Loucy (cell line): ENCODE measurements around the gene MLKL.

ENCODE experiments used
- H2AFZ ChIP-seq: fragments of 200-600 bp; sonication (generic); 2 replicates; pipeline ENCODE4 v1.6.0; 2016; ENCODE audit warnings: antibody characterized with exemption, mild to moderate bottlenecking, low read length, moderate library complexity
- H3F3A ChIP-seq: fragments of 200-600 bp; 2 replicates; pipeline ENCODE4 v1.6.0; 2016; ENCODE audit warnings: antibody characterized with exemption, low read depth, mild to moderate bottlenecking
- H3K27me3 ChIP-seq: fragments of 200-600 bp; sonication (generic); 2 replicates; pipeline ENCODE4 v1.6.1; 2014; ENCODE audit warnings: low read length, mild to moderate bottlenecking; ENCODE audit not compliant: insufficient read depth, poor library complexity, severe bottlenecking
- H3K36me3 ChIP-seq: fragments of 200-600 bp; sonication (generic); 2 replicates; pipeline ENCODE4 v1.6.1; 2016; ENCODE audit warnings: low read length; ENCODE audit not compliant: insufficient read depth
- H3K4me1 ChIP-seq: fragments of 200-600 bp; sonication (generic); 2 replicates; pipeline ENCODE4 v1.5.1; 2014; ENCODE audit warnings: low read length, mild to moderate bottlenecking; ENCODE audit not compliant: insufficient read depth, poor library complexity, severe bottlenecking
- H3K4me2 ChIP-seq: fragments of 200-600 bp; sonication (generic); 2 replicates; pipeline ENCODE4 v1.6.0; 2014; ENCODE audit warnings: antibody characterized with exemption, low read length, low read depth, mild to moderate bottlenecking; ENCODE audit not compliant: poor library complexity, severe bottlenecking
- H3K4me3 ChIP-seq: fragments of 200-600 bp; sonication (generic); 2 replicates; pipeline ENCODE4 v1.5.1; 2014; ENCODE audit warnings: low read length, mild to moderate bottlenecking, mixed read lengths; ENCODE audit not compliant: poor library complexity, severe bottlenecking
- H3K79me2 ChIP-seq: fragments of 200-600 bp; sonication (generic); 2 replicates; pipeline ENCODE4 v1.6.1; 2014; ENCODE audit warnings: low read length; ENCODE audit not compliant: insufficient read depth
- H3K9ac ChIP-seq: fragments of 200-600 bp; sonication (generic); 2 replicates; pipeline ENCODE4 v1.6.0; 2014; ENCODE audit warnings: mild to moderate bottlenecking, low read depth, low read length, moderate library complexity; ENCODE audit not compliant: poor library complexity, severe bottlenecking
- H3K9me2 ChIP-seq: fragments of 200-600 bp; sonication (generic); replicated peaks from 2 replicates; pipeline ENCODE4 v1.6.1; 2016; ENCODE audit warnings: low read depth, low read length, mixed read lengths
- H3K9me3 ChIP-seq: fragments of 200-600 bp; sonication (generic); 2 replicates; pipeline ENCODE4 v1.6.1; 2014; ENCODE audit warnings: mild to moderate bottlenecking, antibody characterized with exemption, low read length, low read depth; ENCODE audit not compliant: insufficient read depth
- H4K20me1 ChIP-seq: fragments of 200-600 bp; sonication (generic); 2 replicates; pipeline ENCODE4 v1.6.0; 2014; ENCODE audit warnings: antibody characterized with exemption, low read length, mild to moderate bottlenecking; ENCODE audit not compliant: insufficient read depth, poor library complexity, severe bottlenecking
- EZH2phosphoT487 ChIP-seq: fragments of 200-600 bp; IDR thresholded peaks from 2 replicates; pipeline ENCODE4 v1.6.1; 2018; ENCODE audit warnings: antibody characterized with exemption, mild to moderate bottlenecking, moderate library complexity, borderline replicate concordance
- TF ChIP-seq, protein P1 (sequence below): fragments of 200-600 bp; sonication (generic); conservative IDR thresholded peaks from 2 replicates; pipeline ENCODE4 v1.5.1; 2014; ENCODE audit warnings: mild to moderate bottlenecking, antibody characterized with exemption, low read length

Gene MLKL

DNA sequence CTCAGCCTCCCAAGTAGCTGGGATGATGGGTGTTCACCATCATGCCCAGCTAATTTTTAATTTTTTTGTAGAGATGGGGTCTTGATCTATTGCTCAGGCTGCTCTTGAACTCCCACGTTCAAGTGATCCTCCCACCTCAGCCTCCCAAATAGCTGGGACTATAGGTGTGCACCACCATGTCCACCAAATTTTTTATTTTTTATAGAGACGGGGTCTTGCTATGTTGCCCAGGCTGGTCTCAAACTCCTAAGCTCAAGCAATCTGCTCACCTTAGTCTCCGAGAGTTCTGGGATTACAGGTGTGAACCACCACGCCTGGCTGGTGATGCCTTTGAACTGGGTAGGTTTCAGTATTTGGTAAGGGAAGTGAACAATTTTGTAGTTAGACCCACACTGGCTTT lies 43.9 kb upstream of the MLKL start:
- Histone ChIP-seq H3K36me3 (no peaks in the 10 kb centered on the region), H4K20me1 (no peaks in the 10 kb centered on the region), H3K27me3 (no peaks in the 10 kb centered on the region), H3K4me2 (no peak overlapping the region), H3K4me3 (no peak overlapping the region), H3K79me2 (no peaks in the 10 kb centered on the region), H3F3A (no peaks in the 10 kb centered on the region), H3K4me1 (peaks cover 20% of the 10 kb centered on the region), H3K9me3 (no peaks in the 10 kb centered on the region), H2AFZ (no peak overlapping the region), H3K9ac (no peak overlapping the region), H3K9me2 (no peaks in the 10 kb centered on the region)
- no peak for TF ChIP-seq EZH2phosphoT487
- TF ChIP-seq, protein P1, sequence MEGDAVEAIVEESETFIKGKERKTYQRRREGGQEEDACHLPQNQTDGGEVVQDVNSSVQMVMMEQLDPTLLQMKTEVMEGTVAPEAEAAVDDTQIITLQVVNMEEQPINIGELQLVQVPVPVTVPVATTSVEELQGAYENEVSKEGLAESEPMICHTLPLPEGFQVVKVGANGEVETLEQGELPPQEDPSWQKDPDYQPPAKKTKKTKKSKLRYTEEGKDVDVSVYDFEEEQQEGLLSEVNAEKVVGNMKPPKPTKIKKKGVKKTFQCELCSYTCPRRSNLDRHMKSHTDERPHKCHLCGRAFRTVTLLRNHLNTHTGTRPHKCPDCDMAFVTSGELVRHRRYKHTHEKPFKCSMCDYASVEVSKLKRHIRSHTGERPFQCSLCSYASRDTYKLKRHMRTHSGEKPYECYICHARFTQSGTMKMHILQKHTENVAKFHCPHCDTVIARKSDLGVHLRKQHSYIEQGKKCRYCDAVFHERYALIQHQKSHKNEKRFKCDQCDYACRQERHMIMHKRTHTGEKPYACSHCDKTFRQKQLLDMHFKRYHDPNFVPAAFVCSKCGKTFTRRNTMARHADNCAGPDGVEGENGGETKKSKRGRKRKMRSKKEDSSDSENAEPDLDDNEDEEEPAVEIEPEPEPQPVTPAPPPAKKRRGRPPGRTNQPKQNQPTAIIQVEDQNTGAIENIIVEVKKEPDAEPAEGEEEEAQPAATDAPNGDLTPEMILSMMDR, result no peak

DNA sequence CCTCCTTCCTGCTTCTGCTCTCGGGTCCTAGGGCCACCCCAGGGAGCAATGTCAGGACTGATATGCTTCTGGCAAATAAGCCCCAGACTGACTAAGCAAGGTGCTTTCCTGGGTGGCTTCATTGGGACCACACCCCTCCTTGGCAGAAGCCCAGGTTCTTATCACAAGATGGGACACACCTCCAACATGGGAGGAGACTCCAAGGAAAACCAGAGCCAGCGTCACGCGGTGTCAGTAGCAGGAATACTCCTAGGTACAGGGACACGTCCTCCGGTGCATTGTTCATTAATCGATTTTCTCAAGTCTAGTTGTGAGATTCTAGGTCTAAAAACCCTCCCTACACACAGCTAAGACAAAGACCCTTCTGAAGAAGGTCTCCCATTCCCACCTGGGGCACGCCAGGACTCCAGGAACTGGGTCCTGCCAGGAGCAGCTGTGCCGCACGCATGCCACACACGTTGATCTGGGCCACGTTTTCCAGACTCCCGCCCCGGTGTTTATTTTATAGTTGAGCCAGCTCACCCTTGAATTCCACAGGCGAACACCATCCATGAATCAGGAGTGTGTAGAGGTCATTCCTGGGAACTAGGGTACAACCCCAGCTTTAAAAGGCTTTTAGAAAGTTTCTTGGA lies 43.1 kb upstream of the MLKL start:
- no peaks in the 10 kb centered on the region for H3K27me3 ChIP-seq
- H3K4me2 ChIP-seq, result no peak overlapping the region
- H3K36me3 ChIP-seq, result no peaks in the 10 kb centered on the region

DNA sequence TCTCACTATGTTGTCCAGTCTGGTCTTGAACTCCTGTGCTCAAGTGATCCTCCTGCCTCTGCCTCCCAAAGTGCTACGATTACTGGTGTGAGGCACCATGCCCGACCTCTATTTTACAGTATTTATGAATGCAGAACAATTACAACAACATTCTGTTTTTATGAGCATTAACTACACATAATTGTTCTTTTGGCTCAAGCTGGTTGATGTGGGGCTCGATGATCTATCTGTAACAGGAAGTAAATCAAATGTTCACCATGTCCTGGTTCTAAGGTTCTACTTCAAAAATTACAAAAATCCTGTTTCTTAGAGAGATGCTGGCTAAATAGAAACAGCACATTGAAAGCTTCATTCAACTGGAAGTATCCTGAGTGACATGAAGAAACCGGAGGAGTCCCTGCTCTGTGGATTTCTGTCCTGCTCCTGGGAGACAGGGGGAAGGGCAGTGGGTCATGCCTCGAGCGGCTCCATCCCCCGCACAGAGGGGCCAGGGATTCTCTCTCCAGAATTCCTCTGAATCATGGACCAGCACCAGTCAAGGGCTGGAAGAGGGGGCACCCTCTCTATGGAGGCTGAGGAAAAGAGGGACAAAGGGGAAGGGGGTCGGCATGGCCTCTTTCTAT lies 42.5 kb upstream of the MLKL start:
- Histone ChIP-seq H3K9me2 (no peaks in the 10 kb centered on the region), H3K36me3 (no peaks in the 10 kb centered on the region), H2AFZ (no peak overlapping the region), H4K20me1 (no peaks in the 10 kb centered on the region), H3K4me1 (peaks cover 24% of the 10 kb centered on the region), H3F3A (no peaks in the 10 kb centered on the region), H3K79me2 (no peaks in the 10 kb centered on the region), H3K27me3 (no peaks in the 10 kb centered on the region), H3K4me2 (no peak overlapping the region), H3K9me3 (no peaks in the 10 kb centered on the region), H3K4me3 (no peak overlapping the region), H3K9ac (no peak overlapping the region)
- TF ChIP-seq, protein P1, result no peak
- no peak for TF ChIP-seq EZH2phosphoT487

More for the DNA sequence above, 43.1 kb upstream of the MLKL start:
- H3K4me3 ChIP-seq, result no peak overlapping the region
- TF ChIP-seq, protein P1, result no peak
- no peak for TF ChIP-seq EZH2phosphoT487
- H3K79me2 ChIP-seq, result no peaks in the 10 kb centered on the region
- H3K4me1 ChIP-seq, result peaks cover 20% of the 10 kb centered on the region
- H3F3A ChIP-seq, result no peaks in the 10 kb centered on the region
- no peaks in the 10 kb centered on the region for H3K9me3 ChIP-seq
- no peak overlapping the region for H3K9ac ChIP-seq
- H4K20me1 ChIP-seq, result no peaks in the 10 kb centered on the region
- H2AFZ ChIP-seq, result no peak overlapping the region
- H3K9me2 ChIP-seq, result no peaks in the 10 kb centered on the region
